HepG2 (cell line): ENCODE measurements around the gene ECSCR. TPM values are rescaled to one million over a fixed set of nuclear protein-coding genes. Genes with fewer than 3 reads are reported as not detected.

Experiments
- ATAC-seq: fragments of 200-7000 bp; cut with Tn5 transposase; 3 replicates; pipeline ENCODE4 v1.9.1; 2020; ENCODE audit warnings: mild to moderate bottlenecking, moderate library complexity
- BruUV-seq: library from RNA; stranded (reverse); fragments of 400-500 nt; replicated peaks from 2 replicates; lab custom pipeline; 2021; lab: Mats Ljungman, UMichigan
- CTCF ChIA-PET: fragments of 300-600 bp; formaldehyde crosslinking; extraction: SDS; loops from one replicate; lab custom pipeline; 2021; ENCODE audit warnings: low total read pairs, inconsistent platforms, low intra/inter-chr PET ratio; lab: Yijun Ruan, JAX
- POLR2A ChIA-PET: fragments of 350-600 bp; sonication (Branson Sonifier 250); formaldehyde crosslinking; loops from one replicate; lab custom pipeline; 2020; ENCODE audit warnings: antibody characterized with exemption, inconsistent platforms; lab: Yijun Ruan, JAX
- DNase-seq: peaks from one replicate; pipeline ENCODE4 v3.0.0-alpha.2; 2015; ENCODE audit warnings: low spot score
- FAIRE-seq: peaks from 3 replicates; lab custom pipeline; 2011; peaks lifted over from hg19 to GRCh38; lab: Jason Lieb, UNC
- H2AFZ ChIP-seq: one replicate; pipeline ENCODE4 v1.6.1; 2011; ENCODE audit warnings: low read length, inconsistent platforms
- H3K27ac ChIP-seq: fragments of 300-600 bp; 3 replicates; pipeline ENCODE4 v1.8.0; 2011; ENCODE audit warnings: mixed run types, mild to moderate bottlenecking, mixed read lengths, low read length, inconsistent platforms; ENCODE audit not compliant: insufficient read depth; ENCODE audit errors: extremely low read length
- H3K27me3 ChIP-seq, 2 experiments: fragments of 200-600 bp in 1 of 2; 2 replicates in 1 of 2; 3 replicates in 1 of 2; pipeline versions ENCODE4 v1.6.0 to v1.8.0; 2011; ENCODE audit warnings: low read length in 2 of 2, mild to moderate bottlenecking in 2 of 2, moderate library complexity in 2 of 2, inconsistent platforms in 1 of 2; ENCODE audit not compliant: insufficient read depth in 2 of 2, control insufficient read depth in 1 of 2
- H3K36me3 ChIP-seq, 2 experiments: fragments of 200-600 bp in 1 of 2; replicated peaks in 1 of 2; 2 replicates in 1 of 2; 3 replicates in 1 of 2; pipeline versions ENCODE4 v1.5.1 to v1.8.0; 2011; ENCODE audit warnings: low read length in 2 of 2, inconsistent platforms in 1 of 2; ENCODE audit not compliant: insufficient read depth in 2 of 2, control insufficient read depth in 1 of 2
- H3K4me1 ChIP-seq: 2 replicates; pipeline ENCODE4 v1.5.1; 2012; ENCODE audit warnings: low read length, inconsistent platforms; ENCODE audit not compliant: insufficient read depth
- H3K4me2 ChIP-seq: 2 replicates; pipeline ENCODE4 v1.6.0; 2011; ENCODE audit warnings: low read depth, low read length, inconsistent platforms
- H3K4me3 ChIP-seq, 3 experiments: fragments of 200-600 bp in 1 of 3; sonication (generic), shearing (Covaris generic) in 1 of 3; replicated peaks in 1 of 3; 2 replicates each; pipeline ENCODE4 v1.5.1; 2011 to 2016; ENCODE audit warnings: low read length in 3 of 3, inconsistent platforms in 2 of 3, low read depth in 2 of 3, mild to moderate bottlenecking in 2 of 3, control low read depth in 1 of 3, mixed read lengths in 1 of 3; ENCODE audit not compliant: insufficient read depth in 1 of 3
- H3K79me2 ChIP-seq: one replicate; pipeline ENCODE4 v1.6.1; 2011; ENCODE audit warnings: low read length, inconsistent platforms; ENCODE audit not compliant: insufficient read depth
- H3K9ac ChIP-seq: 2 replicates; pipeline ENCODE4 v1.6.0; 2011; ENCODE audit warnings: mild to moderate bottlenecking, low read depth, low read length, inconsistent platforms; ENCODE audit not compliant: insufficient read depth
- H3K9me3 ChIP-seq: 2 replicates; pipeline ENCODE4 v1.5.1; 2012; ENCODE audit warnings: mild to moderate bottlenecking, low read length
- H4K20me1 ChIP-seq: 2 replicates; pipeline ENCODE4 v1.6.0; 2011; ENCODE audit warnings: inconsistent platforms, mild to moderate bottlenecking, low read length, moderate library complexity; ENCODE audit not compliant: insufficient read depth
- BHLHE40 ChIP-seq: IDR thresholded peaks from 2 replicates; pipeline ENCODE4 v1.6.1; 2011; ENCODE audit warnings: low read length, improper control_type of control experiment
- HNF4G ChIP-seq, 2 experiments: sonication (generic) in 1 of 2; formaldehyde crosslinking in 1 of 2; IDR thresholded peaks; 2 replicates each; pipeline versions ENCODE4 v1.4.0 to v1.6.1; 2011 to 2020; ENCODE audit warnings: borderline replicate concordance in 2 of 2, low read depth in 2 of 2, mild to moderate bottlenecking in 2 of 2, low read length in 1 of 2, missing genetic modification reagents in 1 of 2, moderate library complexity in 1 of 2
- HOMEZ ChIP-seq: IDR thresholded peaks from 2 replicates; pipeline ENCODE4 v1.6.1; 2016; ENCODE audit warnings: low read depth
- MAZ ChIP-seq, 2 experiments: sonication (generic) in 1 of 2; formaldehyde crosslinking in 1 of 2; IDR thresholded peaks; 2 replicates each; pipeline versions ENCODE4 v1.5.0 to v1.6.1; 2012 to 2020; ENCODE audit warnings: low read depth in 2 of 2, mild to moderate bottlenecking in 2 of 2, borderline replicate concordance in 1 of 2, improper control_type of control experiment in 1 of 2, low read length in 1 of 2, missing genetic modification reagents in 1 of 2, moderate library complexity in 1 of 2
- SMAD1 ChIP-seq: sonication (generic); formaldehyde crosslinking; IDR thresholded peaks from 2 replicates; pipeline ENCODE4 v1.4.0; 2020; ENCODE audit warnings: missing genetic modification reagents, low read depth, mild to moderate bottlenecking, borderline replicate concordance
- SMARCC2 ChIP-seq: fragments of 450-650 bp; IDR thresholded peaks from 2 replicates; pipeline ENCODE4 v1.6.1; 2017; ENCODE audit warnings: antibody characterized with exemption, mild to moderate bottlenecking
- ZBTB46 ChIP-seq: sonication (generic); formaldehyde crosslinking; IDR thresholded peaks from 2 replicates; pipeline ENCODE4 v1.4.0; 2020; ENCODE audit warnings: mild to moderate bottlenecking, missing genetic modification reagents, borderline replicate concordance
- ZFP36 ChIP-seq: fragments of 150-350 bp; IDR thresholded peaks from 2 replicates; pipeline ENCODE4 v1.6.1; 2018; ENCODE audit warnings: borderline replicate concordance, low read length, low read depth; ENCODE audit not compliant: partially characterized antibody
- ZFP90 ChIP-seq: sonication (generic); formaldehyde crosslinking; IDR thresholded peaks from 2 replicates; pipeline ENCODE4 v1.8.0; 2022; ENCODE audit warnings: missing genetic modification reagents, mild to moderate bottlenecking, inconsistent platforms, borderline replicate concordance
- ZNF124 ChIP-seq: sonication (generic); formaldehyde crosslinking; IDR thresholded peaks from 2 replicates; pipeline ENCODE4 v1.4.0; 2020; ENCODE audit warnings: missing genetic modification reagents
- ZNF513 ChIP-seq: sonication (generic); formaldehyde crosslinking; conservative IDR thresholded peaks from 2 replicates; pipeline ENCODE4 v1.5.0; 2020; ENCODE audit warnings: missing genetic modification reagents
- ZNF644 ChIP-seq: IDR thresholded peaks from 2 replicates; pipeline ENCODE4 v1.6.1; 2016; ENCODE audit warnings: low read depth
- ZNF883 ChIP-seq: sonication (generic); formaldehyde crosslinking; IDR thresholded peaks from 2 replicates; pipeline ENCODE4 v1.5.1; 2020; ENCODE audit warnings: mild to moderate bottlenecking, missing genetic modification reagents; ENCODE audit errors: not compliant biosample characterization
- WGBS: methylation state at CpG from one replicate; pipeline ENCODE4 v1.1.6; 2017; ENCODE audit warnings: low lambda C conversion rate; 5-methylcytosine and 5-hydroxymethylcytosine counted together
- in situ Hi-C: cut with HindIII; loops from 2 replicates; pipeline ENCODE4 v1.10.0; 2017; ENCODE audit warnings: low pct_unique_long_range_greater_than_20kb; ENCODE audit not compliant: extremely low pct_ligation_motif_present
- intact Hi-C: fragments of 100-400 bp; cut with micrococcal nuclease; formaldehyde crosslinking; loops from one replicate; pipeline ENCODE4 v1.10.0; 2022; ENCODE audit not compliant: unreplicated experiment
- polyA plus RNA-seq, 8 experiments: library from polyadenylated mRNA; depleted of rRNA in 3 of 8; stranded (reverse) in 7 of 8; unstranded in 1 of 8; fragments of >200 nt; fragmentation: Illumina TruSeq in 4 of 8; extraction: Trizol in 4 of 8; gene quantifications; 2 replicates each; pipeline versions ENCODE4 v1.2.1 to v1.2.3, GENCODE V29; 2011 to 2016; ENCODE audit warnings: low read depth in 4 of 8, missing spikeins in 1 of 8, mixed read lengths in 1 of 8; ENCODE audit not compliant: insufficient read depth in 1 of 8
- total RNA-seq, 5 experiments: library from RNA; depleted of rRNA; stranded (reverse); fragments of >200 nt; fragmentation: Illumina TruSeq; extraction: Trizol; gene quantifications; 2 replicates each; pipeline ENCODE4 v1.2.3, GENCODE V29; 2016; ENCODE audit warnings: low read depth in 1 of 5
- TF ChIP-seq, protein P1 (sequence below): sonication (generic); formaldehyde crosslinking; IDR thresholded peaks from 2 replicates; pipeline ENCODE4 v1.5.1; 2020; ENCODE audit warnings: missing genetic modification reagents, mild to moderate bottlenecking, borderline replicate concordance

ECSCR gene
- total and polyA plus RNA-seq, 2 of the 13 experiments (the other 11 are each of a cell fraction or from before 2014, with no cell fraction given) = 0.18 TPM; not detected in 1

DNA sequence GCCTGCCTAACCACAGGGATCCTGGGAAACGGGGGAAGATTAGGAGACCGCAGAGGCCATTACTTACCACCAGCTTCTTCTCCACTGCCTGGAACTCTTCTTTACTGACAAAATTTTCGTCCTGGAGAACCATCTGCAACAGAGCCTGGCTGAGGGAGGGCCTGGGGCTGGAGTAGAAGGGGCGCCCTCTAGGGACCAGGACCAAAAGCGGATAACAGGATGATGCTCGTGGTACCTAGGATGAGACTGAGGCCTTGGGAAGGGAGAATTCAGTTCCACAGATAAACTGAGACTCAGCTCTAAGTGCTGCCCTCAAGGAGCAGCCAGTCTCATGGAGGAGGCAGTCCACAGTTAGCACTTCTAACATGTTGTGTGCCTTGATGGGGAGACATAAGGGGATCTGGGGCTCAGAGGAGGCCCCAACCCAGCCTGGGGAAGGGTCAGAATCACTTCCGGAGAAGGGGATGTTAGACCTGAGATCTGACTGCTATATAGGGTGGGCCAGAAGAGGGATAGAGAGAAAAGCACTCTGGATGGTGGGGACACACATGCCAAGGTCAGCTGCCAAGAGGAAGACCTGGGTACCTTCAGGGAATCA is 59.9 kb downstream of the ECSCR start:
- WGBS = 47% methylated on average over 7 of the region's 7 CpGs
- Histone ChIP-seq H3K9me3 (no peaks in the 10 kb centered on the region), H2AFZ (no peak overlapping the region), H3K9ac (no peak overlapping the region; the same call in 1 of the 2 replicates), H3K4me2 (peak overlapping the region; percentile 99), H3K27me3 (no peaks in the 10 kb centered on the region), H3K4me3 (no peak overlapping the region), H3K27ac (no peak overlapping the region), H4K20me1 (no peaks in the 10 kb centered on the region; the same call in 1 of the 2 replicates), H3K79me2 (peaks cover 2% of the 10 kb centered on the region), H3K4me1 (peaks cover 45% of the 10 kb centered on the region), H3K36me3 (no peaks in the 10 kb centered on the region; a peak in 2 of 5 replicates)
- no TSS peak for BruUV-seq
- intact Hi-C loops = loop anchor here (2.0 kb wide), 1 partner anchor 18 kb away; no protein-coding TSS in a partner anchor
- peak; percentile 15 for FAIRE-seq
- peak; percentile 46 for ATAC-seq
- CTCF ChIA-PET = interaction anchor here (1.6 kb wide), 1 partner anchor 17 kb away, joined by 6 read pairs; no protein-coding TSS in a partner anchor
- DNase-seq = peak; percentile 49
- in situ Hi-C loops = no loop called here
- POLR2A ChIA-PET = interaction anchor here (0.8 to 1.3 kb wide), 5 partner anchors 8 to 36 kb away, joined by 3 to 4 read pairs (median 3); partner anchors contain the start of gene SLC23A1
- TF ChIP-seq ZNF883 (CRISPR knock-in tag) (no peak), ZNF124 (no peak), HNF4G (IDR thresholded peaks at IDR 0.05; ENCODE audit: borderline replicate concordance, low read depth, low read length) (no peak), HNF4G (CRISPR knock-in tag; IDR thresholded peaks at IDR 0.05; ENCODE audit: borderline replicate concordance, low read depth) (no peak), ZFP90 (CRISPR knock-in tag) (no peak), HOMEZ (CRISPR knock-in tag) (no peak), ZFP36 (no peak), ZNF644 (CRISPR knock-in tag) (no peak), MAZ (IDR thresholded peaks at IDR 0.05; ENCODE audit: borderline replicate concordance, low read depth, low read length) (no peak), MAZ (CRISPR knock-in tag; IDR thresholded peaks at IDR 0.05; ENCODE audit: low read depth) (0 out of 2 replicates have a peak, but pooled peaks have one; percentile 40), ZBTB46 (CRISPR knock-in tag) (no peak), SMARCC2 (no peak), SMAD1 (CRISPR knock-in tag) (no peak), ZNF513 (no peak), BHLHE40 (no peak)
- TF ChIP-seq, protein P1, sequence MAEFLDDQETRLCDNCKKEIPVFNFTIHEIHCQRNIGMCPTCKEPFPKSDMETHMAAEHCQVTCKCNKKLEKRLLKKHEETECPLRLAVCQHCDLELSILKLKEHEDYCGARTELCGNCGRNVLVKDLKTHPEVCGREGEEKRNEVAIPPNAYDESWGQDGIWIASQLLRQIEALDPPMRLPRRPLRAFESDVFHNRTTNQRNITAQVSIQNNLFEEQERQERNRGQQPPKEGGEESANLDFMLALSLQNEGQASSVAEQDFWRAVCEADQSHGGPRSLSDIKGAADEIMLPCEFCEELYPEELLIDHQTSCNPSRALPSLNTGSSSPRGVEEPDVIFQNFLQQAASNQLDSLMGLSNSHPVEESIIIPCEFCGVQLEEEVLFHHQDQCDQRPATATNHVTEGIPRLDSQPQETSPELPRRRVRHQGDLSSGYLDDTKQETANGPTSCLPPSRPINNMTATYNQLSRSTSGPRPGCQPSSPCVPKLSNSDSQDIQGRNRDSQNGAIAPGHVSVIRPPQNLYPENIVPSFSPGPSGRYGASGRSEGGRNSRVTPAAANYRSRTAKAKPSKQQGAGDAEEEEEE = no peak
